ENCODE results near the gene HPCAL4.

GRCh38 chr1:39688706-39689105 is 2.5 kb downstream of the HPCAL4 start:
- TF ChIP-seq CTCF (IDR thresholded peaks at IDR 0.05) (no peak), POLR2A (IDR thresholded peaks at IDR 0.05) (no peak)
